NCI-H345 treated with DMSO at 0.1 percent for 48 hours (cell line): Measurements from ENCODE around the gene PAX6.
"Not testable (repeated sequence)": the region's sequence is repeated elsewhere in the genome, so short reads cannot be mapped to it uniquely, and the experiment has no call there.

ENCODE experiments used
- DNase-seq: peaks from one replicate; lab custom pipeline; 2025; ENCODE audit not compliant: unreplicated experiment; lab: John Stamatoyannopoulos, UW

PAX6 gene

GRCh38 chr11:31770011-31770700, 41.0 kb downstream of the PAX6 start:
- DNase-seq, result no peak

DNA sequence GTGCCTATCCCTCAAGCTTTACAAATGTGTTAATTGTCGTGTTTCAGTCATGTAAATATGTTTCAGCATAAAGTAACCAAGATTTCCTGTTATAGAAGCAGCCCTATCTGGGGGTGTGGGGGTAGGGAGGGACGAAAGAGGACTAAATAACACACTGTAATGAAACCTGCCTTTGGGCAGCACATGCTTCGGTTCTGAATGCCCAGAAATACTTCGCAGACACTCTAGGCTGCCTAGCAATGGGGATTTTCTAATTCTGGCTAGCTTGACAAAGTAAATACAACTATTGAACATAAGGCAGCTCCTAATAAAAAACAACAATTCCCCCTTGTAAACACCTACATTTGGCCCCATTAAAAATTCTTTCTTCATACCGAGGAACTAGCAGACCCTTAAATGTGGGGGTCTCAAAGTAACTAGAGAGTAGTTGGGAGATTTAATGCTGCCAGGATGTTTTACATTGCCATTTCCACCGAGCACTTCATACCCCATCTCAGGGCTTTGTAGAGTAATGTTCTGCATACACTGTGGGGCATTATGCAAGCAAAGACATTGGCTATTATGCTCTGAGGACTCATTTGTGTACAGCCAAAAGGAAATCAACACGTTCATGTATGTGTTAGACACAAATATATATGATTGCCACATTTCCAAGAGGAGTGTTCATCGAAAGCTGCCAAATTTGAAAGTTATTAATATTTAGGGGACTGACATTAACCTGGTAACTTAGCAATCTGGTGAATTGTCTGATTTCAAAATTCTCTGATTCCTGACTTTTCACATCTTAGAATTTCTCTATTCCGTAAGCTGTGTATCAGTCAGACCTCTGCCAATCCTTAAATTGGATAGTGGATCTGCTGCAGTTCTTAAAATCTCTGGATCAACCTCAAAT, 42.1 kb downstream of the PAX6 start:
- no peak for DNase-seq

DNA sequence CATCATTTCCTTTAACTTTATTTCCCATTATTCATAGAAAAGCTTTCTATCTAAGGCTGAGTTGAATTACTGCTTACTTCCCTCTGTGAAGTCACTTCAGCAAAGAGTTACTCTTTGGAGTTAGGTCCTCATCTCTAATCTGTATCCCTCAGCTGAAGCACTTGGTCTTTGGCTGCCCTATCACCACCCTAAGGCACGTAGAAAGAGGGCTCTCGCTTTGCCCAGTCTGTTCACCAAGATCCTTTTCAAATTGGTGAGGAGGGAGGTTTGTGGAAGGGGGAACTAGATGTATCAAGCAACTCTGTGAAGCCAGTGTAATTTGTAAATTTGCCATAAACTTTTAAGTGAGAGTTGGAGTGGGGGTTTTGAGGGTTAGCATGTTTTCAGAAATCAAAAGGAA, 43.4 kb downstream of the PAX6 start:
- DNase-seq, result no peak

DNA sequence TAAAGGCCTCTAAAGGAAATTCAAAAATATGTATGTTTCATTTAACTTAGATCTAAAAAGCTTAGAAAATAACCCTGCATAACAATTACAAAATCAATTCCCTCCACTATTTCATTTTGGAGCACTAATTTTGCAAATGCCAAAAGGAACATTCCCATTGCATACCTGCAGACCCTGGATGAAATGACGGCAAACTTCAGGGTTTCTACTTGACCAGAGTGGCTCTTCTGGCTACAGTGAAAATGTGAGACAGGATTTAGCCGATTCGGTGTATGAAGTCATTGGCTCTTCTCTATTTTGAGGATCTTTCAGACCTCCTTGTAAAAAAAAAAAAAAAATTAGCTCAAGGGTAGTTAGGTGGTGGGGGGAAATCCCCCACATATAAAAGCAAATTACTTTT, 44.1 kb downstream of the PAX6 start:
- no peak for DNase-seq

DNA sequence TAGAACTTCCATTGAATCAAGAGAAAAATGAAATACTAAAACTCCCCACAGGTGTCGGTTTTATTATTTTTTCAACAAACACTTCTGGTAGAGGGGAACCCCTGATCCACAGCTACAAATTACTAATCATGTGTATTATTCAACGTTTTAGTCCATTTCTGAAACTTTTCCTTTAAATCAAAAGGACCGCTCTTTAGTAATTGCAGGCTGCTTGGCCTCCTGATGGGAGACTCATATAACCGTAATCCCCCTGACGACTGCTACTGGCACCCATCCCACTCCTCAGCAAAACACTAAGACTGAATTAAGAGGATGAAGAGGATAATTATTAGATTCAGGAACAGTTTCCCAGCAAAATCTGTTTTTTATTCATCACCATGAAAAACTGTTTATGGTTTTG, 46.4 kb downstream of the PAX6 start:
- DNase-seq, result no peak

- DNase-seq, result no peak
Observed at GRCh38 chr11:31764261-31764660, 46.9 kb downstream of the PAX6 start.

- no peak for DNase-seq
Observed at GRCh38 chr11:31763296-31763695, 47.8 kb downstream of the PAX6 start.

GRCh38 chr11:31761636-31762035, 49.5 kb downstream of the PAX6 start:
- no peak for DNase-seq

GRCh38 chr11:31757260-31757835, 53.8 kb downstream of the PAX6 start:
- peak; percentile 3 for DNase-seq

- no peak for DNase-seq
Observed at GRCh38 chr11:31747581-31747980, 63.5 kb downstream of the PAX6 start.

GRCh38 chr11:31740731-31741368, 70.3 kb downstream of the PAX6 start:
- DNase-seq, result not testable (repeated sequence)

DNA sequence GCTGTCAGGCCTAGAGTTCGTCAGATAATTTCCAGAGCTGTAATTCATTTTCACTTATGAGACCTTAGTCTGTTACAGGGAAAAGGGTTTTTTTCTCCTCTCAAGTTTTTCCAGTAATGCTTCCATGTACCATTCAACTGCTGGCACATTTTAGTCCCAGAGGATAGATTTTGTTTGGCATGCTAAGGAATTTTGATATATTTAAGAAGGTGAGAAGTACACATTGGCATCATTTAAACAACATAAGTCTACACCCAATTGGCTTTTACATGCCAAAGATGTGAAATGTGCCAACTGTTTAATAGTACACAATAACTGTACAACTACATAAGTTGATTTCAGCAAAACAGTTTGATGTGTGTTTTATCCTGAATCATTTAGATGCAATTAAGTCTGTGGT, 71.0 kb downstream of the PAX6 start:
- DNase-seq, result no peak
